Measurements from ENCODE around the gene LDLRAD3.

GRCh38 chr11:35935390-35935789, 8.5 kb upstream of the LDLRAD3 start:
- TF ChIP-seq NFRKB (IDR thresholded peaks at IDR 0.05) (no peak), FOXA1 (IDR thresholded peaks at IDR 0.05) (no peak), FOXK2 (IDR thresholded peaks at IDR 0.05) (no peak), SP1 (IDR thresholded peaks at IDR 0.05) (no peak), TARDBP (IDR thresholded peaks at IDR 0.05) (no peak), HDGF (IDR thresholded peaks at IDR 0.05; ENCODE audit: borderline replicate concordance) (no peak), SUZ12 (IDR thresholded peaks at IDR 0.05) (no peak)

Data from HEK293T (cell line).